Activated CD4-positive, alpha-beta T cell treated with anti-CD3 and anti-CD28 coated beads, Interleukin-2, amount 10 ng/mL, durations not matched to agents 24 days and 14 days (primary cell): ENCODE results near the gene LENG9. TPM values are rescaled to one million over a fixed set of nuclear protein-coding genes. Genes with fewer than 3 reads are reported as not detected.
A peak's percentile ranks its signal among the peaks of the same experiment; 100 is the strongest.
"Not testable (repeated sequence)": the region's sequence is repeated elsewhere in the genome, so short reads cannot be mapped to it uniquely, and the experiment has no call there.

Source experiments
- DNase-seq: peaks from one replicate; pipeline ENCODE4 v3.0.0; 2022
- H3K27ac Mint-ChIP-seq: one replicate; pipeline ENCODE4 v1.8.0; 2022; ENCODE audit warnings: mild to moderate bottlenecking, mixed read lengths
- H3K27me3 Mint-ChIP-seq: one replicate; pipeline ENCODE4 v1.8.0; 2022; ENCODE audit warnings: mixed read lengths
- H3K36me3 Mint-ChIP-seq: one replicate; pipeline ENCODE4 v1.8.0; 2022; ENCODE audit warnings: low read depth, mild to moderate bottlenecking, mixed read lengths
- H3K4me1 Mint-ChIP-seq: one replicate; pipeline ENCODE4 v1.8.0; 2021; ENCODE audit warnings: mixed read lengths
- H3K4me3 Mint-ChIP-seq: one replicate; pipeline ENCODE4 v1.8.0; 2022; ENCODE audit warnings: mild to moderate bottlenecking, moderate library complexity, mixed read lengths
- H3K9me3 Mint-ChIP-seq: one replicate; pipeline ENCODE4 v1.8.0; 2021; ENCODE audit warnings: mixed read lengths
- intact Hi-C: fragments of 100-400 bp; cut with micrococcal nuclease; formaldehyde crosslinking; loops from one replicate; pipeline ENCODE4 v1.15.1; 2023
- total RNA-seq: library from RNA; stranded (reverse); gene quantifications from 2 replicates; pipeline ENCODE4 v1.2.3, GENCODE V29; 2022

The LENG9 gene
- total RNA-seq, 1 donor from 2014 or later = 8.3 TPM

DNA sequence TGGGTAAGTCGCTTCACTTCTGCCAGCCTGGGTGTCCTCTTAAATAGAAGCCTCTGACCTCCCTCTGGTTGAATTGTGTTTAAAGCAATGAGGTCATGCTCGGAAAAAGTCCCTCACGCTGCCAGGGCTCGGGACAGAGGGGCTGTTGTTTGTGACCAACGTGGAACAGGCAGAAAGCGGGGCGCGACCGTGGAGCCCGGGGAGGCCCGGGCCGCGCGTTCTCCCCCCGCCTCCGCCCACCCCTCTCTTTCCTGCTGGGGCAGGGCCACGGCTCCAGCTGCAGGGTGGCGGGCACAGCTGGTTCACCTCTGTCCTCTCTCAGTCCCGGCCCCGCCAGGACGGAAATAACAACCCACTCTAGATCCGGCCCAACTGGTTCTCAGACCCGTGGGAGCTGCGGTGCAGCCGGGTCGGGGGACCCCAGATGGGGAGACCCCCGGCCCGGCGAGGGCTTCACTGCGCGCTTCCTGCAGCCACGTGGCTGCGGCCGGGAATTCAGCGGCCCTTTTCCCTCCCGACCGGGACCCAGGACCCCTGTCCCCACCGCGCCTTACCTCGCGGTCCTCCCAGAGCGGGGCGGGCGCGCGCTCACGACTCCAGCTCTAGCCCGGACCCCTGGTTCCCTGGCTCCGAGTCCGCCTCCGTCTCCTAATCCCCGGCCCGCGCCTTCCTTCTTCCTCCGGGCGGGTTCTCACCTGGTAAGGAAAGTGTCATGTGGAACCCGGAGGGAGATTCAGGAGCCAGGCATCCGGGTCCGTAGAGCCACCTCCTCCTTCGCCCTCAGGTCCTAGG, 7.6 kb upstream of the LENG9 start:
- DNase-seq = no peak
- Mint-ChIP-seq H3K4me3 (peak overlapping the region; percentile 48), H3K36me3 (no peaks in the 10 kb centered on the region), H3K4me1 (peaks cover 9% of the 10 kb centered on the region), H3K9me3 (no peaks in the 10 kb centered on the region), H3K27ac (peak overlapping the region; percentile 34), H3K27me3 (peaks cover 45% of the 10 kb centered on the region)
- intact Hi-C loops = no loop called here

- Mint-ChIP-seq H3K4me1 (peaks cover 12% of the 10 kb centered on the region), H3K4me3 (no peak overlapping the region), H3K9me3 (no peaks in the 10 kb centered on the region), H3K27ac (no peak overlapping the region), H3K36me3 (no peaks in the 10 kb centered on the region), H3K27me3 (peaks cover 49% of the 10 kb centered on the region)
- intact Hi-C loops = no loop called here
- no peak for DNase-seq
Observed at GRCh38 chr19:54470276-54470887, 6.8 kb upstream of the LENG9 start.

DNA sequence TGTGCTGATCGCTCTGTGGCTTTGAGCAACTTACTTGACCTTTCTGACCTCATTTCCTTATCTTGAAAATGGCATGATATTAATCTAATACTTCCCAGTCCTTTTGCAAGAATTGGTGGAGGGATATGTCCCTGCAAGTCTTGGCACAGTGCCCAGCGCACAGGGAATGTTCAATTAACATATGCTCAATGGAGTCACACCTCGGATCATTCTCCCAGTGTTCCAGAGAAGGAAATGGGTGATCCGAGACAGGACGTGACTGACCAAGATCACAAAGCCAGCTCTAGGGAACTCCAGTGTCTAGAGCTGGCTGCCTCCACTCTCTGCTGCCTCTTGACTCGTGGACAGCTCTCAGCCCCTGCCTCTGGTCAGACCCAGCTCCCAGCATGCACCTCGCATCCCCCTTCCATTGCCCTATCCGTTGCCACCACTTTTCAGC, 5.9 kb upstream of the LENG9 start:
- peaks cover 3% of the 10 kb centered on the region for H3K9me3 Mint-ChIP-seq
- H3K27me3 Mint-ChIP-seq = peaks cover 52% of the 10 kb centered on the region
- no peak for DNase-seq
- intact Hi-C loops = loop anchor here (10.0 kb wide), 2 partner anchors 785 to 1155 kb away; partner anchors contain the start of genes PPP6R1 and ZNF784
- H3K36me3 Mint-ChIP-seq = no peaks in the 10 kb centered on the region
- no peak overlapping the region for H3K27ac Mint-ChIP-seq
- peaks cover 14% of the 10 kb centered on the region for H3K4me1 Mint-ChIP-seq
- H3K4me3 Mint-ChIP-seq = no peak overlapping the region

- Mint-ChIP-seq H3K4me3 (peak overlapping the region; percentile 68), H3K4me1 (peaks cover 23% of the 10 kb centered on the region), H3K27me3 (peaks cover 39% of the 10 kb centered on the region), H3K36me3 (peaks cover 14% of the 10 kb centered on the region)
- DNase-seq, H3K27ac Mint-ChIP-seq, H3K9me3 Mint-ChIP-seq: not testable (repeated sequence)
- intact Hi-C loops = loop anchor here (10.0 kb wide), 2 partner anchors 789 to 1159 kb away; partner anchors contain the start of genes PPP6R1 and ZNF784
Observed at GRCh38 chr19:54466110-54466480, 2.5 kb upstream of the LENG9 start.

DNA sequence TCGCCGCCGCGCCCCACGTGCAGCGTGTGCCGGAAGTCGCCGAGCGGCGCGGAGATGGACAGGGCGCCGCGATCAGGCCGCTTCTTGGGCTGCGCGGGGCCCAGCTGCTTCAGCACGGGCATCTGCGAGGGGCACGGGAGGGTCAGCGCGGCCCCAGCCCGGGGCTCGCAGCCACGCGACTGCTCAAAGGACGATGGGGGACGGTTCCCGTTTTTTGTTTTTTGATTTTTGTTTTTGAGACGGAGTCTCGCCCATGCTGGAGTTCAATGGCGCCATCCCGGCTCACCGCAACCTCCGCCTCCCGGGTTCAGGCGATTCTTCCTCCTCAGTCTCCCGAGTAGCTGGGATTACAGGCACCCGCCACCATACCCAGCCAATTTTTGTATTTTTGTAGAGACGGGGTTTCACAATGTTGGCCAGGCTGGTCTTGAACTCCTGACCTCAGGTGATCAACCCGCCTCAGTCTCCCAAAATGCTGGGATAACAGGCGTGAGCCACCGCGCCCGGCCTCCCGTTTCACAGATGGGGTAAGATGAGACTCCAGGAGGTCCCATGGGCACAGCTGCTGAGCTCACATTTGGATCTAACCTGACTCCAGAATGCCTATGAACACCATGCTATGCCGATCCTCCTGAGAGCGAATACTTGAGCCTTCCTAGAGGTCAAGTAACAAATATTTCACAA, 2.0 kb upstream of the LENG9 start:
- H3K4me3 Mint-ChIP-seq = peak overlapping the region; percentile 68
- intact Hi-C loops = loop anchor here (10.0 kb wide), 2 partner anchors 789 to 1159 kb away; partner anchors contain the start of genes PPP6R1 and ZNF784
- H3K36me3 Mint-ChIP-seq = peaks cover 19% of the 10 kb centered on the region
- H3K4me1 Mint-ChIP-seq = peaks cover 20% of the 10 kb centered on the region
- peaks cover 35% of the 10 kb centered on the region for H3K27me3 Mint-ChIP-seq
- no peak overlapping the region for H3K27ac Mint-ChIP-seq
- no peak for DNase-seq
- peaks cover 3% of the 10 kb centered on the region for H3K9me3 Mint-ChIP-seq

- intact Hi-C loops = loop anchor here (1.0 to 10.0 kb wide), 7 partner anchors 273 to 1160 kb away; partner anchors contain the start of genes CNOT3, MYADM, PPP1R12C and PPP6R1
- H3K4me3 Mint-ChIP-seq = peak overlapping the region; percentile 87
- peaks cover 28% of the 10 kb centered on the region for H3K27me3 Mint-ChIP-seq
- DNase-seq = peak; percentile 95
- peak overlapping the region; percentile 90 for H3K27ac Mint-ChIP-seq
- H3K36me3 Mint-ChIP-seq = peaks cover 19% of the 10 kb centered on the region
- peaks cover 20% of the 10 kb centered on the region for H3K4me1 Mint-ChIP-seq
- peaks cover 3% of the 10 kb centered on the region for H3K9me3 Mint-ChIP-seq
Observed at GRCh38 chr19:54464630-54465425, 1.2 kb upstream of the LENG9 start.

DNA sequence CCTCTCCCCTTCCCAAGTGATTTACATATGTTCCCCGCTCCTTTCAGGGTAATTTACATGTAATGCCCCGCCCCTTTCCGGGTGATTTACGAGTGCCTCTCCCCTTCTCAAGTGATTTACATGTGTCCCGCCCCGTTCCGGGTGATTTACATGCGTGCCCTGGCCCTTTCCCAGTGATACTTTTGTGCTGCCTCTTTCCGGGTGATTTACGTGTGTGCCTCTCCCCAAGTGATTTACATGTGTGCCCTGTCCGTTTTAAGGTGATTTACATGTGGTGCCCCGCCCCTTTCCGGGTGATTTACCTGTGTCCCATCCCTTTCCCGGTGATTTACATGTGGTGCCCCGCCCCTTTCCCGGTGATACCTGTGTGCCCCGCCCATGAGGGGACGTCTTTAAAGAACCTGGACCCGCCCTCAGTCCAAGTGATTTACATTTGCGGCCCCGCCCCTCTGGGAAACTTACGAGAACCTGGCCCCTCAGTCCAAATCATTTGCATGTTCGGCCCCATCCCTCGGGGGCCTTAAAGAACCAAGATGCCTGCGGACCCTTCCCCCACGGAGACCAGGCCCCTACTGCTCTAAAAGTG, 559 bp upstream of the LENG9 start:
- Mint-ChIP-seq H3K9me3 (peaks cover 3% of the 10 kb centered on the region), H3K4me3 (peak overlapping the region; percentile 87), H3K27me3 (peaks cover 21% of the 10 kb centered on the region), H3K36me3 (peaks cover 24% of the 10 kb centered on the region), H3K27ac (peak overlapping the region; percentile 90), H3K4me1 (peaks cover 23% of the 10 kb centered on the region)
- DNase-seq = peak; percentile 96
- intact Hi-C loops = loop anchor here (1.0 to 10.0 kb wide), 7 partner anchors 272 to 1161 kb away; partner anchors contain the start of genes CNOT3, MYADM, PPP1R12C and PPP6R1

- Mint-ChIP-seq H3K27ac (peak overlapping the region; percentile 86), H3K36me3 (peaks cover 36% of the 10 kb centered on the region)
- intact Hi-C loops = loop anchor here (1.0 to 10.0 kb wide), 7 partner anchors 14 to 1162 kb away; partner anchors contain the start of genes LENG8, MYADM, PPP1R12C and PPP6R1
Observed at GRCh38 chr19:54462655-54463530, 685 bp downstream of the LENG9 start.

DNA sequence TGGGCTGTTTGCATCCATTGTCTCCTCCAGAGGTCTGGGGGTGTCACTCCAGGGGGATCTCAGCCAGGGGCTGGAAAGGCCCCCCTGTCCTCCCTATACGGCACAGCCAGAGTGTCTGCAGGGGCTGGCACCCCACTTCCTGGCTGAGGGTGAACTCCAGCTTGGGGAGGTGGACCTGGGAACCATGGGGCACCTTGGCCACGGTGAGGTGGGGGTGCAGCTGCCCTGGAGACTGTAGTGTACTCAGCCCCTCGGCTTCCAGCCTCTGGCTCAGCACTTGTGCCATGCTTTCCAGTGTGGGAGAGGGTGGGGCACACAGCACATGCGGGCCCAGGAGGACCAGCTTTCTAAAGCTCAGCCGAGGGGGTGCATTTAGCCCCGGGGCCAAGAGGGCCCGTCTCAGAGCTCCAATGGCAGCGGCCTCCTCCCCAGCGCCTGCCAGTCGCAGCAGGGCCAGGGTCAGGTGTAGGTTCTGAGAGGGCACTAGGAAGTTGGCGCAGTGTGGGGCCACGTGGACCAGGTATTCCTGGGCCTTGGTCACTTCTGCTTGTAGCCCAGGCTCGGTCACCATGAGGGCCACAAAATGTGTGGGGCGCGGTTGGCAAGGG, 1.4 kb downstream of the LENG9 start:
- Mint-ChIP-seq H3K27ac (peak overlapping the region; percentile 86), H3K4me1 (peaks cover 29% of the 10 kb centered on the region), H3K4me3 (peak overlapping the region; percentile 80), H3K9me3 (peaks cover 3% of the 10 kb centered on the region), H3K27me3 (peaks cover 11% of the 10 kb centered on the region), H3K36me3 (peaks cover 38% of the 10 kb centered on the region)
- intact Hi-C loops = loop anchor here (5.0 to 10.0 kb wide), 6 partner anchors 270 to 1163 kb away; partner anchors contain the start of genes MYADM, PPP1R12C, PPP6R1 and TSEN34
- DNase-seq = no peak

More at GRCh38 chr19:54462655-54463530, 685 bp downstream of the LENG9 start:
- Mint-ChIP-seq H3K4me1 (peaks cover 29% of the 10 kb centered on the region), H3K27me3 (peaks cover 11% of the 10 kb centered on the region), H3K9me3 (peaks cover 3% of the 10 kb centered on the region), H3K4me3 (peak overlapping the region; percentile 87)
- DNase-seq = peak; percentile 91

DNA sequence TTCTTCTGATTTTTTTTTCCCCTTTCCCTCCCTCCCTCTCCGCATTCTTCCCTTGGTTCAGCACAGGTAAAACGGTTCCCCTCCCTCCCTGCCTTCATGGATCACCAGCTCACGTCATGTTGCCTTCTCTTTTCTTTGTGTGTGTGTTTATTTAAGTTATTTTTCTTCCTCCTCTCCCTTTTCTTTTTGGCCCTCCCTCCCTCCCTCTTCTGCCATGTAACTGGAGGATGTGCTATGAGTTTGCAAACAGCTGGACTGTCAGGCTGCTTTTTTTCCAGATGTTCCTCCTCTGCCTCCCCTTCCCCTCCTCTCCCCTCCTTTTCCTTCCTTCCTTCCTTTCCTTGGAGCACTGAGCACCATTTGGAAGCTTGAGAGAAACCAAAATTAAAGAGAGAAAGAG, 2.0 kb downstream of the LENG9 start:
- H3K27ac Mint-ChIP-seq = peak overlapping the region; percentile 86
- peak overlapping the region; percentile 80 for H3K4me3 Mint-ChIP-seq
- intact Hi-C loops = loop anchor here (5.0 to 10.0 kb wide), 6 partner anchors 269 to 1163 kb away; partner anchors contain the start of genes MYADM, PPP1R12C, PPP6R1 and TSEN34

GRCh38 chr19:54461210-54461609, 2.4 kb downstream of the LENG9 start:
- intact Hi-C loops = loop anchor here (5.0 to 10.0 kb wide), 6 partner anchors 269 to 1164 kb away; partner anchors contain the start of genes MYADM, PPP1R12C, PPP6R1 and TSEN34
- Mint-ChIP-seq H3K27me3 (peaks cover 7% of the 10 kb centered on the region), H3K27ac (peak overlapping the region; percentile 86), H3K4me1 (peaks cover 29% of the 10 kb centered on the region), H3K4me3 (peak overlapping the region; percentile 80), H3K9me3 (peaks cover 3% of the 10 kb centered on the region), H3K36me3 (peaks cover 41% of the 10 kb centered on the region)
- no peak for DNase-seq

More for the DNA sequence above, 2.0 kb downstream of the LENG9 start:
- Mint-ChIP-seq H3K9me3 (peaks cover 3% of the 10 kb centered on the region), H3K4me1 (peaks cover 29% of the 10 kb centered on the region), H3K27me3 (peaks cover 11% of the 10 kb centered on the region), H3K36me3 (peaks cover 38% of the 10 kb centered on the region)
- no peak for DNase-seq
